ENCODE data around the gene SMNDC1. TPM values are rescaled to one million over a fixed set of nuclear protein-coding genes. Genes with fewer than 3 reads are reported as not detected.
"Not testable (repeated sequence)": the region's sequence is repeated elsewhere in the genome, so short reads cannot be mapped to it uniquely, and the experiment has no call there.

The SMNDC1 gene
- total RNA-seq, 1 experiment from 2014 or later, result 6.6 TPM

- no peaks in the 10 kb centered on the region for H3K9me3 ChIP-seq (replicated peaks)
- no peaks in the 10 kb centered on the region for H3K36me3 ChIP-seq
- no peaks in the 10 kb centered on the region for H3K27me3 ChIP-seq (replicated peaks)
- no peak overlapping the region for H3K27ac ChIP-seq
- no peak overlapping the region for H3K4me3 ChIP-seq
- DNase-seq (ENCODE audit: low read depth in 1 of 2, low spot score in 2 of 2), result no peak
- peaks cover 30% of the 10 kb centered on the region for H3K4me1 ChIP-seq (replicated peaks)
These were observed 33.2 kb upstream of the SMNDC1 start for GRCh38 chr10:110337906-110338305.

GRCh38 chr10:110337401-110337800 is 32.7 kb upstream of the SMNDC1 start:
- no peak overlapping the region for H3K4me3 ChIP-seq
- H3K36me3 ChIP-seq, result no peaks in the 10 kb centered on the region
- H3K27ac ChIP-seq, result peak overlapping the region; percentile 85; the same call in 1 of the 2 replicates
- no peak for DNase-seq (ENCODE audit: low read depth in 1 of 2, low spot score in 2 of 2)
- no peaks in the 10 kb centered on the region for H3K9me3 ChIP-seq (replicated peaks)
- H3K27me3 ChIP-seq (replicated peaks), result no peaks in the 10 kb centered on the region
- peaks cover 30% of the 10 kb centered on the region for H3K4me1 ChIP-seq (replicated peaks)

- Histone ChIP-seq H3K9me3 (replicated peaks) (peaks cover 2% of the 10 kb centered on the region), H3K4me3 (no peak overlapping the region)
These were observed 31.5 kb upstream of the SMNDC1 start for GRCh38 chr10:110336111-110336721.

GRCh38 chr10:110335314-110336064 is 30.8 kb upstream of the SMNDC1 start:
- no peak overlapping the region for H3K4me3 ChIP-seq
- H3K9me3 ChIP-seq (replicated peaks), result peaks cover 9% of the 10 kb centered on the region
- no peaks in the 10 kb centered on the region for H3K36me3 ChIP-seq
- H3K27ac ChIP-seq, result peak overlapping the region; percentile 85
- peaks cover 30% of the 10 kb centered on the region for H3K4me1 ChIP-seq (replicated peaks)
- DNase-seq (ENCODE audit: low read depth in 1 of 2, low spot score in 2 of 2), result no peak
- H3K27me3 ChIP-seq (replicated peaks), result no peaks in the 10 kb centered on the region

More at GRCh38 chr10:110336111-110336721, 31.5 kb upstream of the SMNDC1 start:
- Histone ChIP-seq H3K36me3 (no peaks in the 10 kb centered on the region), H3K4me1 (replicated peaks) (peaks cover 30% of the 10 kb centered on the region), H3K27me3 (replicated peaks) (no peaks in the 10 kb centered on the region), H3K27ac (peak overlapping the region; percentile 85)
- DNase-seq (ENCODE audit: low read depth in 1 of 2, low spot score in 2 of 2), result peak; percentile 85 to 94

GRCh38 chr10:110334061-110334656 is 29.4 kb upstream of the SMNDC1 start:
- H3K4me3 ChIP-seq, result no peak overlapping the region
- H3K36me3 ChIP-seq, result no peaks in the 10 kb centered on the region
- H3K9me3 ChIP-seq (replicated peaks), result peaks cover 15% of the 10 kb centered on the region
- DNase-seq (ENCODE audit: low read depth in 1 of 2, low spot score in 2 of 2), result no peak
- H3K4me1 ChIP-seq (replicated peaks), result peaks cover 30% of the 10 kb centered on the region
- H3K27me3 ChIP-seq (replicated peaks), result no peaks in the 10 kb centered on the region
- no peak overlapping the region for H3K27ac ChIP-seq

GRCh38 chr10:110331226-110331795 is 26.6 kb upstream of the SMNDC1 start:
- not testable (repeated sequence) for H3K4me3 ChIP-seq; DNase-seq (ENCODE audit: low read depth in 1 of 2, low spot score in 2 of 2); H3K27me3 ChIP-seq (replicated peaks); H3K27ac ChIP-seq; H3K36me3 ChIP-seq
- peaks cover 27% of the 10 kb centered on the region for H3K4me1 ChIP-seq (replicated peaks)
- peaks cover 15% of the 10 kb centered on the region for H3K9me3 ChIP-seq (replicated peaks)

- no peaks in the 10 kb centered on the region for H3K27me3 ChIP-seq (replicated peaks)
- no peak for DNase-seq (ENCODE audit: low read depth in 1 of 2, low spot score in 2 of 2)
- H3K4me1 ChIP-seq (replicated peaks), result peaks cover 29% of the 10 kb centered on the region
- H3K27ac ChIP-seq, result no peak overlapping the region
- no peak overlapping the region for H3K4me3 ChIP-seq
- H3K9me3 ChIP-seq (replicated peaks), result peaks cover 15% of the 10 kb centered on the region
- no peaks in the 10 kb centered on the region for H3K36me3 ChIP-seq
These were observed 26.0 kb upstream of the SMNDC1 start for GRCh38 chr10:110330675-110331074.

- H3K4me3 ChIP-seq, result no peak overlapping the region
- no peaks in the 10 kb centered on the region for H3K27me3 ChIP-seq (replicated peaks)
- H3K27ac ChIP-seq, result peak overlapping the region; percentile 69
- peaks cover 15% of the 10 kb centered on the region for H3K9me3 ChIP-seq (replicated peaks)
- DNase-seq (ENCODE audit: low read depth in 1 of 2, low spot score in 2 of 2), result no peak
- peaks cover 53% of the 10 kb centered on the region for H3K4me1 ChIP-seq (replicated peaks)
- no peaks in the 10 kb centered on the region for H3K36me3 ChIP-seq
These were observed 22.7 kb upstream of the SMNDC1 start for GRCh38 chr10:110327262-110327914.

- Histone ChIP-seq H3K27ac (peak overlapping the region; percentile 69), H3K4me3 (no peak overlapping the region), H3K36me3 (no peaks in the 10 kb centered on the region), H3K9me3 (replicated peaks) (peaks cover 15% of the 10 kb centered on the region), H3K4me1 (replicated peaks) (peaks cover 53% of the 10 kb centered on the region), H3K27me3 (replicated peaks) (no peaks in the 10 kb centered on the region)
- DNase-seq (ENCODE audit: low read depth in 1 of 2, low spot score in 2 of 2), result peak in 1 of 2 experiments; percentile 90
These were observed 21.8 kb upstream of the SMNDC1 start for GRCh38 chr10:110326351-110327032.

- H3K4me1 ChIP-seq (replicated peaks), result peaks cover 53% of the 10 kb centered on the region
- no peaks in the 10 kb centered on the region for H3K36me3 ChIP-seq
- no peaks in the 10 kb centered on the region for H3K27me3 ChIP-seq (replicated peaks)
- 0 out of 2 replicates have a peak, but pooled peaks cover 2% of the 10 kb centered on the region for H3K9me3 ChIP-seq (replicated peaks)
- H3K27ac ChIP-seq, result peak overlapping the region; percentile 11; the same call in 1 of the 2 replicates
- H3K4me3 ChIP-seq, result no peak overlapping the region
- no peak for DNase-seq (ENCODE audit: low read depth in 1 of 2, low spot score in 2 of 2)
These were observed 20.1 kb upstream of the SMNDC1 start for GRCh38 chr10:110324805-110325280.

- Histone ChIP-seq H3K4me3 (no peak overlapping the region), H3K27me3 (replicated peaks) (no peaks in the 10 kb centered on the region), H3K36me3 (no peaks in the 10 kb centered on the region), H3K9me3 (replicated peaks) (no peaks in the 10 kb centered on the region), H3K4me1 (replicated peaks) (peaks cover 53% of the 10 kb centered on the region), H3K27ac (peak overlapping the region; percentile 11; the same call in 1 of the 2 replicates)
- DNase-seq (ENCODE audit: low read depth in 1 of 2, low spot score in 2 of 2), result peak in 1 of 2 experiments; percentile 27
These were observed 19.6 kb upstream of the SMNDC1 start for GRCh38 chr10:110324201-110324804.

- H3K27me3 ChIP-seq (replicated peaks), result no peaks in the 10 kb centered on the region
- H3K27ac ChIP-seq, result peak overlapping the region; percentile 25; the same call in 1 of the 2 replicates
- H3K4me1 ChIP-seq (replicated peaks), result peaks cover 53% of the 10 kb centered on the region
- peak; percentile 60 to 86 for DNase-seq (ENCODE audit: low read depth in 1 of 2, low spot score in 2 of 2)
- H3K36me3 ChIP-seq, result no peaks in the 10 kb centered on the region
- H3K4me3 ChIP-seq, result no peak overlapping the region
- H3K9me3 ChIP-seq (replicated peaks), result no peaks in the 10 kb centered on the region
These were observed 18.8 kb upstream of the SMNDC1 start for GRCh38 chr10:110323503-110323902.
